ENCODE data around the gene RNF157.

RNF157 gene

GRCh38 chr17:76131051-76131691 is 109.1 kb downstream of the RNF157 start:
- DNase-seq (ENCODE audit: extremely low read depth in 1 of 2, low read depth in 1 of 2) = no peak

DNA sequence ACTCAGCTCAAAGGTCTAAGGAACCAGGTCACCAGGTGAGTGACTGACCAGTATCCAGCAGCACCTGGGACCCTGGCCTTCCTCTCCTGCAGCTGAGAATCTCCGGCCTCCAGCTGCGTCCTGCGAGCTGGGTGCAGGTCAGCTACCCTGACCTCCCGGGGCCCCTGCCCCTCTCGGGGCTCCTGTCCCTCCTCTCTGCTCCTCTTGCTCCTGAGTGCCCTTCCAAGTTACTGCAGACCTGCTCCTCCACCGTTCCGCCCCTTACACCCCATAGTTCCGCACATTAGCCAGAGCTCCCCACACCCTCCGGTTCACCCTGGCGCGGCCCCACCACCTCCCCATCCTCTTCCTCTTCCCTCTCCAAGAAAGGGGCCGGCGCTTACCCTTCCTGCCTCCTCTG is 109.8 kb downstream of the RNF157 start:
- DNase-seq (ENCODE audit: extremely low read depth in 1 of 2, low read depth in 1 of 2) = no peak

DNA sequence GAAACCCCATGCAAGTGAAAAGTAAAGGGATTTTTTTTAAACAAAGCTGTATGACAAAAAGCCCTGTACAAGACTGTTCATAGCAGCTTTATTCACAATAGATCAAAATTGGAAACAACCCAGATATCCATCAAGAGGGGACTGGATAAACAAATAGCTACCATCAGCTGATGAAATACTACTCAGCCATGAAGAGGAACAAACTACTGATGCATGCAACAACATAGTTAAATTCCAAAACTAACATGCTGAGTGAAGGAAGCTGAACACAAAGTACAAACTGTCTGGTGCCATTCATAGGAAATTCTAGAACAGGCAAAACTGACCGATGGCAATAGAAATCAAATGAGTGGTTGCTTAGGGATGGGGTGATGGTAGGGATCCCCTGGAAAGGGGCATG is 114.4 kb downstream of the RNF157 start:
- DNase-seq (ENCODE audit: extremely low read depth in 1 of 2, low read depth in 1 of 2) = no peak

DNA sequence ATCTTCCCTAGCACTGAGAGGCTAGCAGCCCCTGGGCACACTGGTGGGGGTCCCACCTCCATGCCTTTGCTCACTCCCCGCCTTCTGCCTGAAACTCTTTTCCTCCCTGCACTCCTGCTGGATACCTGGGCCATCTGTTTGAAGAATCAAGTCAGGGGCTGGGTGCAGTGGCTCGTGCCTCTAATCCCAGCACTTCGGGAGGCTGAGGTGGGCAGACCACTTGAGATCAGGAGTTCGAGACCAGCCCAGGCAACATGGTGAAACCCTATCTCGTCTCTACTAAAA is 115.0 kb downstream of the RNF157 start:
- no peak for DNase-seq (ENCODE audit: extremely low read depth in 1 of 2, low read depth in 1 of 2)

DNA sequence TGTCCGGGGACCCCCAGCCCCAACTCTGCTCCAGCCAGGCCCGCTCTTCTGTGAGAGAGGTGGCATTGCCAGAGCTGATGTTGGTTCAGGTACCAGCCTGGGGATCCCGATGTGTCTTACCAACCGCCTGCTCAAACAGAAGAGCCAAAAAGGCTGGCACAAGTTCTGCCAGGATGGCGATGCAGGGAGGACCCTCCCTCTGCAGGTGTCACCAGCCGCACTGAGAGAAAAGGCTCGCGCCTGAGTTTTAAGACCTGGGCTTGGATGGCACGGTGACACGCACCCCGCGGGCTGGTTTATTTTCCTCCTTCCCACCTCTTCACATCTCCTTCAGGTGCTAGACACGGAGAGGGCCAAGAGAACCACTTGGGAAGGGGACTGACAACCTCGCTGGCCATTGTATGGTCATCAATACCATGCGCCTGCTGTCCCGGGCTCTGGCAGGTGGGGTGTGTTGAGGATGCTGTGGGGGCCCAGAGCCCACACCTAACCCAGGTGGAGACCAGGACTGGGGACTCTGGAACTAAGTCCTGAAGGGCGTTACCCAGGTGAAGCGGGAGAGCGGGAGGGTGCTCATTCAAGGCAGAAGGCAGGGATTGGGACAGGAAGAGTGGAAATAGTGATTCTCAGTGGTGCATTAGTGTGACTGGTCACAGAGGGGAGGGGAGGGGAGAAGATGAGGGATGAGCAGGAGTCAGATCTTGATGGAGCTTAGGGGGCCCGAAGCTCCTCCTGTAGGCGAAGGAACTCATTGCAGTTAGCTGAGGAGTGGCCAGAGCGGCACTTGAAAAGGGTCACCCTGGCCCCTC is 115.5 kb downstream of the RNF157 start:
- no peak for DNase-seq (ENCODE audit: extremely low read depth in 1 of 2, low read depth in 1 of 2)

- no peak for DNase-seq (ENCODE audit: extremely low read depth in 1 of 2, low read depth in 1 of 2)
Measured at GRCh38 chr17:76123749-76124581, 116.3 kb downstream of the RNF157 start.

- DNase-seq (ENCODE audit: extremely low read depth in 1 of 2, low read depth in 1 of 2) = no peak
Measured at GRCh38 chr17:76123191-76123499, 117.1 kb downstream of the RNF157 start.

DNA sequence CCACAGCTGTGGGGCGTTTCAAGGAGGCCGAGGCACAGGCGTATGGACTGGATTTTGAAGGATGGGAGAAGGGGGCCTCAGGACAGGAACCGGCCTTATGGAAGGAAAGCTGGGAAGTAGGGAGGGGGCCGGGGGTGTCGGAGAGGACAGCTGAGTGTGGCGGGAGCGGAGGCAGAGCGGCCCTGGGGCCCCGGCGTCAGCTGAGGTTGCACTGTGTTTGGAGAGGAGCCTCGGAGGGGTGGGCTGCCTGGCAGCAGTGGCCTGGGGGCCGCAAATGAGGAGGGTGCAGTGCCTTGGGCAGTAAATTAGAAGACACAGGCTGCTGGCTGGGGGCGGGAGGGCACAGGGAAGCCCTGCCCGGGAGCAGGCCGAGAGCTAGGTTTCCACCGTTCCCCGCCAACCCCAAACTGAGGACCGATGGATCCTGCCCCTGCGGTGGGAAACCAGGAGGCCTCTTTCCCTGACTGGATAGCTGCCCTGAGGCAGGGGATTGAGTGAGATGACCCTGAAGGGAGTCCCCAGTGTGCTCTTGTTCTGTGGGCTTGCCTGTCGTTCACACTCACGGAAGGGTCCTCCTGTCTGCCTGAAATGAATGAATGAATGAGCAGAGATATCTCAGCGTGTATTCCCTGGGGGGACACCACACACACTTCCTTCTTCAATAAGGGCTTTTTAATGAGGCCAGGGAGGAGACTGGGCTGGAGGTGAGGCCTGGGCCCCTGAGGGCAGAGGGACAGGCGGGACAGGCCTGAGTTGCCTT is 117.7 kb downstream of the RNF157 start:
- DNase-seq (ENCODE audit: extremely low read depth in 1 of 2, low read depth in 1 of 2) = no peak

DNA sequence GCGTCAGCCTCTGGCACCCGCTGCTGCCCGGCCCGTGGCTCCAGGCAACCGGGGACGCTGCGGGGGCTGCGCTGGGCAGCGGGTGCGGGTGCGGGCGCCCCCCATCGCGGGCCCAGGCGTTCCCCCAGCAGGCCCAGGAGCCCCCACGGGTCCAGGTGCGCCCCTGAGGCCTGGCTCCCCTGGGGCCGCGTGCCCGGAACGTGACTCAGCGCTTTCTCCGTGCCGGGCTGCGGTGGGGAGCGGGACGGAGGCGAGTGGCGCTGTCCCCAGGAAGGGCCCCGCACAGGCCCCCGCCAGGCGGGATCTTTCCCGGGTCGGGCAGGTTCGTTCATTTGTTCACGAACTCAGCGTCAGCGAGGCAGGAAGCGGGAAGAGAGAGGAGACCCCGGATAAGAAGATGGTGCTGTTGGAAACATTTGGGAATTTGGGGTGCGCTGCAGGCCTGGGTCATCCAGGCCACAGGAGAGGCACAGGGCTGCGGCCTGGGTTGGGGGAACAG is 118.3 kb downstream of the RNF157 start:
- DNase-seq (ENCODE audit: extremely low read depth in 1 of 2, low read depth in 1 of 2) = no peak

DNA sequence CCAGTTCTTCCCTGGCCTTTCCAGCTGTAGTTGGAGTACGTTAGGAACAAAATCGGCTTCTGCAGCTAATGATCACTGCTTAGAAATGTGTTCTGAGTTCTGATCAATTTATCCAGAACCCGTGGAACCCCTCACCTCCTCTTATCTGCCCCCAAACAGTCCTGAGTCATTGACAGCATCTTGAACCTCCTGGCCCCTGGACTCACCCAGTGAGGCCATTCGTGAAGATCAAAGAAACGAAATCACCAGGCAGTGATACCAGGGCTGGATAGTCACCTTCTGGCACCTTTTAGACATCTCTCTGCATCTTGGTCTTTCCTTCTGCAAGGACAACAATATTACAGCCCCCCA is 119.7 kb downstream of the RNF157 start:
- no peak for DNase-seq (ENCODE audit: extremely low read depth in 1 of 2, low read depth in 1 of 2)

DNA sequence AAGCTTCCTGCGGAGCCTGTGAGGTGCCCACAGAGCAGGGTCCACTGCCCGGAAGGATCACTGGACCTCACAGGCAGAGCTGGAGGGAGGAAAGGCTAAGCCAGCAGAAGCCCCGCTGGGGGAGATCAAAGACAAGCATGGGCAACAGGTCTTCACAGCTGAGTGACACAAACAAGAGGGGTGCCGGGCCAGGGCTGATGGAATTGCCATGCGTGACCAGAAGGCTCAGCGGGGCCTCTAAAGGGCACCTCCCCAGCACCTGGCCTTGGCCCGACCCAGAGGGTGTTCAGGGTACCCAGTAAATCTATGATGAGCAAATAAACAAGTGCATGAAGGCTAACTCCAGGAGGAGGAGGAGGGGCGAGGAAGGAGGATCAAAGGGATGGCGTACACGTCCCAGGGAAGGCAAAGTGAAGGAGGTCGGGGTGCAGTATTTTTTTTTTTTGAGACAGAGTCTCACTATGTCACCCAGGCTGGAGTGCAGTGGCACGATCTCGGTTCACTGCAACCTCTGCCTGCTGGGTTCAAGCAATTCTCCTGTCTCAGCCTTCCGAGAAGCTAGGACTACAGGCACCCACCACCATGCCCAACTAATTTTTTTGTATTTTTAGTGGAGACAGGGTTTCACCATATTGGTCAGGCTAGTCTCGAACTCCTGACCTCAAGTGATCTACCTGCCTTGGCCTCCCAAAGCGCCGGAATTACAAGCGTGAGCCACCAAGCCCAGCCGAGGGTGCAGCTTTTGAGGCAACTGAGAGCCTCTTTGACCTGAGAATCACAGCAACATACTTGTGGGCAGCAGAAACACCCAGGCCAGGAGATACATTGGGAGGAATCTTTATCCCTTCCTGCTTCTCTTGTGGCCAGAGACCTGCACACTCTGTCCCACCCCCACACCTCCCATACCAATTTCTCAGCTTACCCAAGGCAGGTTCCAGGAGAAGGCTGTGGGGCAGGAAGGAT is 120.6 kb downstream of the RNF157 start:
- no peak for DNase-seq (ENCODE audit: extremely low read depth in 1 of 2, low read depth in 1 of 2)

- DNase-seq (ENCODE audit: extremely low read depth in 1 of 2, low read depth in 1 of 2) = no peak
Measured at GRCh38 chr17:76115138-76115754, 125.0 kb downstream of the RNF157 start.

GRCh38 chr17:76111956-76112355 is 128.3 kb downstream of the RNF157 start:
- no peak for DNase-seq (ENCODE audit: extremely low read depth in 1 of 2, low read depth in 1 of 2)

DNA sequence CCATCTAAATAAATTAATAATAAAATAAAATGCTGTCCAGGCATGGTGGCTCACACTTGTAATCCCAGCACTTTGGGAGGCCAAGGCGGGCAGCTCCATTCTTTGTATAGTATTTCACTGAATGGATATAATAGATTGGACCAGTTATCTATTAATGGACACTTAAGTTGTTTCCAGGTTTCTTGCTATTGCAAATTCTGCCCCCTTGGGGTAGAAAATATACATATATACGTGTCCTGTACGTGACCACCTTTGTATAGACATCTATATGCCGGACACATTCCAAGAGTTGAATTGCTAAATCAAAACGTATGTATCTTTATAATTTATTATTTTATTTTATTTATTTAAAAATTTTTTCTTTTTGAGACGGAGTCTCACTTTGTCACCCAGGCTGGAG is 132.8 kb downstream of the RNF157 start:
- no peak for DNase-seq (ENCODE audit: extremely low read depth in 1 of 2, low read depth in 1 of 2)

DNA sequence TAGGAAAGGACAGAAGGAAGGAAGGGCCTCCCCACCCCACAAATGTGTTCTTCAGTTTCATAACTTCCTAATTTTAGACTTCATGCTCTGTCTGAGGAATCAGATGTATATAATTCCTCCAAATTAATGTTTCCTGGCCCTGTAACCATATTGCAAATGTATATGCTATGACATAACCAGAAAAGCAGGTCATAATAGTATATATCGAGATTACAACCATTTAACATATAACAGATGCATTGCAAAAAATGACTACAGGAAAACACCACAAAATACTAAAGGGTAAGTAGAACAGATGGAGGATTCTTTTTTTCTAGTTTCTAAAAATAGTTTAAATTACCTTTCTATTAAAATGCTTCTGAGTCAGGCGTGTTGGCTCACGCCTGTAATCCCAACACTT is 133.6 kb downstream of the RNF157 start:
- DNase-seq (ENCODE audit: extremely low read depth in 1 of 2, low read depth in 1 of 2) = no peak

- DNase-seq (ENCODE audit: extremely low read depth in 1 of 2, low read depth in 1 of 2) = no peak
Measured at GRCh38 chr17:76104896-76105231, 135.4 kb downstream of the RNF157 start.

DNA sequence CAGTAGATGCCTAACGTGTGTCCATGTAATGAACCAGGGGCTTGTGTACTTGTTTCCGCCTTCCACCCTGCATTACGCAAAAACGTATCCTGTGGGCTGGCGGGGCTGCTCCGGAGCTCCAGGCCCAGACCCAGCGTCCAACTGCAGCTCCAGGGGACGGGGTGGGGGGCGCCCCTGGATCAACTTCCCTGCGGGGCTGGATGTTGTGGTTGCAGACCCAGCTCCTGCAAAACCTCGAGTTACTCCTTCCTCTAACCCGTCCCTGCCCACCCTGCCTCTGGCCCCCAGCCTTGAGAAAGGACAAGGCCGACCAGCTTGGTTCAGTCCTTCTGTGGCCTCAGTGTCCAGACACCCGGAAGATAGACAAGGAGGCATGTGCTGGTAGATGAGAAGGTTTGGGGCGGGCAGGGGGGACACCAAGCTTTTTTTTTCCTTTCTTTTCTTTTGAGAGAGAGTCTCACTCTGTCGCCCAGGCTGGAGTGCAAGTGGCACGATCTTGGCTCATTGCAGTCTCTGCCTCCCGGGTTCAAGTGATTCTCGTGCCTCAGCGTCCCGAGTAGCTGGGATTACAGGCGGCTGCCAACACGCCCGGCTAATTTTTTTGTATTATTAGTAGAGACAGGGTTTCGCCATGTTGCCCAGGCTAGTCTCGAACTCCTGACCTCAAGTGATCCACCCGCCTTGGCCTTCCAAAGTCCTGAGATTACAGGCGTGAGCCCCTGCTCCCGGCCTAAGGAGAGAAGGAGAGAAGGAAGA is 136.0 kb downstream of the RNF157 start:
- no peak for DNase-seq (ENCODE audit: extremely low read depth in 1 of 2, low read depth in 1 of 2)

DNA sequence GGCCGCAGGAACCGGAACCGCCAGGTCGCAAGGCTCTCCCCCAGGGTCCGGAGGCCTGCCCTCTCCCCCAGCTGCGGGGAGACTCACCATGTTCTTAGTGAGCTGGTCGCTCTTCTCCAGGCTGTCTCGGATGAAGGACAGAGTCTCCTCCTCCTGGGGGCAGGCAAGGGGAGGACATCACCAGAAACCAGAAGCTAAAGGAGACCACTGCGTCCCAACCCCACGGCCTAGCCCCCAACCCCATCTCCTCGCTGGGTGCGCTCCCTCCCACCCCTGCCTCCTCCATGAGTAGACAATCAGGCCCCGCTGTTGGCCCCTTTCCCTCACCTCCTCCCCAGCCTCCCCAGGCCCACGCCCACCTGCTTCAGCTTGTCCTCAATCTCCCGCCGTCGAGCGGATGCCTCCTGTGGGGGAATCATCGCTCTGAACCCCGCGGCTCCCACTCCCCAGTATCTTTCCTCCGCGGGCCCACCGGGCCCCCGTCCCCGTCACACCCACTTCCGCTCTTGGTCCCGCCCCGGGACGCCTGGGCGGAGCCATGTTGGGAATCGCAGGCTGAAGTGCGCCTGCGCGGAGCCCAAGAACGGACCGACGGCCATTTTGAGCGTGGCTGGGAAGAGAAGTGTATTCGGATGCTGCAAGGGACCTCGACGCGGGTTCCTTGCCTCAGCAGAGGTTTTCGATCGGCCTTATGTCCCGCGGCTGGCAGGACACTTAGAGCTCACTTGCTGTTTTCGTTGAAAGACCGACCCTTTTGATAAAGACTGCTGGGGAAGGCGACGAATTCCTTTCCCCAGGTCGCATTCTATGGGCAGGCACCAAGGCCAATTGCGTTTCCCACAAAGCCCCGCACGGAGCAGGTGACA is 136.8 kb downstream of the RNF157 start, which contains the start of gene EXOC7:
Gene EXOC7, minus strand, starts transcription at position 514 of the 866 bp plus-strand sequence. Its CDS starts 95 bp downstream, at position 419.
- DNase-seq (ENCODE audit: extremely low read depth in 1 of 2, low read depth in 1 of 2) = peak; percentile 70 to 88

Measured in activated CD8-positive, alpha-beta memory T cell treated with anti-CD3 and anti-CD28 coated beads for 1 hour (primary cell).